ENCODE measurements around the gene PLCH1. TPM values are rescaled to one million over a fixed set of nuclear protein-coding genes. Genes with fewer than 3 reads are reported as not detected.

The PLCH1 gene
- total RNA-seq, 1 experiment from 2014 or later = 0.12 TPM

GRCh38 chr3:155555479-155556060, 189.3 kb downstream of the PLCH1 start:
- Mint-ChIP-seq H3K9me3 (ENCODE audit: unreplicated experiment) (no peaks in the 10 kb centered on the region), H3K4me1 (ENCODE audit: insufficient read depth, unreplicated experiment) (no peaks in the 10 kb centered on the region), H3K36me3 (ENCODE audit: insufficient read depth, unreplicated experiment) (no peaks in the 10 kb centered on the region), H3K4me3 (ENCODE audit: unreplicated experiment) (no peak overlapping the region), H3K27me3 (ENCODE audit: insufficient read depth, unreplicated experiment) (no peaks in the 10 kb centered on the region), H3K27ac (ENCODE audit: low read depth, unreplicated experiment) (no peak overlapping the region)
- DNase-seq (ENCODE audit: unreplicated experiment) = no peak
- no peak for TF ChIP-seq CTCF (IDR thresholded peaks at IDR 0.05; ENCODE audit: unreplicated experiment)
- BruUV-seq (replicated peaks) = no TSS peak
- ChIA-PET POLR2A (no interaction called here), CTCF (interaction anchor here (0.6 kb wide), 1 partner anchor 8 kb away, joined by 3 read pairs; no protein-coding TSS in a partner anchor)
- intact Hi-C loops (cut with micrococcal nuclease) = no loop called here

- CTCF ChIA-PET = interaction anchor here (0.6 kb wide), 1 partner anchor 9 kb away, joined by 3 read pairs; no protein-coding TSS in a partner anchor
- Mint-ChIP-seq H3K4me3 (ENCODE audit: unreplicated experiment) (no peak overlapping the region), H3K27ac (ENCODE audit: low read depth, unreplicated experiment) (no peak overlapping the region), H3K9me3 (ENCODE audit: unreplicated experiment) (no peaks in the 10 kb centered on the region), H3K36me3 (ENCODE audit: insufficient read depth, unreplicated experiment) (no peaks in the 10 kb centered on the region), H3K4me1 (ENCODE audit: insufficient read depth, unreplicated experiment) (no peaks in the 10 kb centered on the region), H3K27me3 (ENCODE audit: insufficient read depth, unreplicated experiment) (no peaks in the 10 kb centered on the region)
- intact Hi-C loops (cut with micrococcal nuclease) = no loop called here
- POLR2A ChIA-PET = no interaction called here
- no TSS peak for BruUV-seq (replicated peaks)
- TF ChIP-seq CTCF (IDR thresholded peaks at IDR 0.05; ENCODE audit: unreplicated experiment) = no peak
- DNase-seq (ENCODE audit: unreplicated experiment) = no peak
Measured at GRCh38 chr3:155554777-155555451, 190.0 kb downstream of the PLCH1 start.

- Mint-ChIP-seq H3K27ac (ENCODE audit: low read depth, unreplicated experiment) (no peak overlapping the region), H3K4me3 (ENCODE audit: unreplicated experiment) (no peak overlapping the region), H3K4me1 (ENCODE audit: insufficient read depth, unreplicated experiment) (no peaks in the 10 kb centered on the region), H3K27me3 (ENCODE audit: insufficient read depth, unreplicated experiment) (no peaks in the 10 kb centered on the region), H3K9me3 (ENCODE audit: unreplicated experiment) (no peaks in the 10 kb centered on the region), H3K36me3 (ENCODE audit: insufficient read depth, unreplicated experiment) (no peaks in the 10 kb centered on the region)
- POLR2A ChIA-PET = no interaction called here
- TF ChIP-seq CTCF (IDR thresholded peaks at IDR 0.05; ENCODE audit: unreplicated experiment) = no peak
- CTCF ChIA-PET = interaction anchor here (0.7 kb wide), 1 partner anchor 26 kb away, joined by 4 read pairs; no protein-coding TSS in a partner anchor
- no peak for DNase-seq (ENCODE audit: unreplicated experiment)
- intact Hi-C loops (cut with micrococcal nuclease) = no loop called here
- no TSS peak for BruUV-seq (replicated peaks)
Measured at GRCh38 chr3:155553780-155554179, 191.1 kb downstream of the PLCH1 start.

- no peaks in the 10 kb centered on the region for H3K36me3 Mint-ChIP-seq (ENCODE audit: insufficient read depth, unreplicated experiment)
- ChIA-PET POLR2A (no interaction called here), CTCF (interaction anchor here (0.6 kb wide), 1 partner anchor 162 kb away, joined by 3 read pairs; no protein-coding TSS in a partner anchor)
- DNase-seq (ENCODE audit: unreplicated experiment) = no peak
- H3K4me3 Mint-ChIP-seq (ENCODE audit: unreplicated experiment) = no peak overlapping the region
- no peaks in the 10 kb centered on the region for H3K4me1 Mint-ChIP-seq (ENCODE audit: insufficient read depth, unreplicated experiment)
- H3K9me3 Mint-ChIP-seq (ENCODE audit: unreplicated experiment) = no peaks in the 10 kb centered on the region
- H3K27ac Mint-ChIP-seq (ENCODE audit: low read depth, unreplicated experiment) = no peak overlapping the region
- no peak for TF ChIP-seq CTCF (IDR thresholded peaks at IDR 0.05; ENCODE audit: unreplicated experiment)
- intact Hi-C loops (cut with micrococcal nuclease) = no loop called here
- BruUV-seq (replicated peaks) = no TSS peak
- no peaks in the 10 kb centered on the region for H3K27me3 Mint-ChIP-seq (ENCODE audit: insufficient read depth, unreplicated experiment)
Measured at GRCh38 chr3:155553326-155553725, 191.5 kb downstream of the PLCH1 start.
